GM12872 (cell line): ENCODE data around the gene RBM33.

Experiments used
- TF ChIP-seq, protein P1 (sequence below): IDR thresholded peaks from 3 replicates; pipeline ENCODE4 v1.5.1; 2011; ENCODE audit warnings: low read depth, mild to moderate bottlenecking, low read length, moderate library complexity; ENCODE audit not compliant: insufficient read depth

The RBM33 gene

DNA sequence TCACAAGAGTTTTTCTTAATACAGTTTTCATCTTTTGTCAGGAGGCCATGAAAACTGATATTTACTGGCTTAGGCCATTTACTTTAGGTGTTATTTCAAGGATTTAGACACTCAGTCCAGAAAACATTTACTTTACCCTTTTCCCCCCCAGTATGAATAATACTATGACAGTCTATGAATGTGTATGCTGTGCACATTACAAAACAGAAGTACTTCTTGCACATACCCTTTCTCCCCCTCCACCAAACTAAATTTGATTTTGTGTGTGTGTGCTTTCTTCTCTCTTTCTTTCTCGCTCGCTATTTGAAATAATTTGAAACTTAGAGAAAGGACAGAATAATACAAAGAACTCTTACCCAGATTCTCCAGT lies 41.3 kb downstream of the RBM33 start:
- TF ChIP-seq, protein P1, sequence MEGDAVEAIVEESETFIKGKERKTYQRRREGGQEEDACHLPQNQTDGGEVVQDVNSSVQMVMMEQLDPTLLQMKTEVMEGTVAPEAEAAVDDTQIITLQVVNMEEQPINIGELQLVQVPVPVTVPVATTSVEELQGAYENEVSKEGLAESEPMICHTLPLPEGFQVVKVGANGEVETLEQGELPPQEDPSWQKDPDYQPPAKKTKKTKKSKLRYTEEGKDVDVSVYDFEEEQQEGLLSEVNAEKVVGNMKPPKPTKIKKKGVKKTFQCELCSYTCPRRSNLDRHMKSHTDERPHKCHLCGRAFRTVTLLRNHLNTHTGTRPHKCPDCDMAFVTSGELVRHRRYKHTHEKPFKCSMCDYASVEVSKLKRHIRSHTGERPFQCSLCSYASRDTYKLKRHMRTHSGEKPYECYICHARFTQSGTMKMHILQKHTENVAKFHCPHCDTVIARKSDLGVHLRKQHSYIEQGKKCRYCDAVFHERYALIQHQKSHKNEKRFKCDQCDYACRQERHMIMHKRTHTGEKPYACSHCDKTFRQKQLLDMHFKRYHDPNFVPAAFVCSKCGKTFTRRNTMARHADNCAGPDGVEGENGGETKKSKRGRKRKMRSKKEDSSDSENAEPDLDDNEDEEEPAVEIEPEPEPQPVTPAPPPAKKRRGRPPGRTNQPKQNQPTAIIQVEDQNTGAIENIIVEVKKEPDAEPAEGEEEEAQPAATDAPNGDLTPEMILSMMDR = no peak

DNA sequence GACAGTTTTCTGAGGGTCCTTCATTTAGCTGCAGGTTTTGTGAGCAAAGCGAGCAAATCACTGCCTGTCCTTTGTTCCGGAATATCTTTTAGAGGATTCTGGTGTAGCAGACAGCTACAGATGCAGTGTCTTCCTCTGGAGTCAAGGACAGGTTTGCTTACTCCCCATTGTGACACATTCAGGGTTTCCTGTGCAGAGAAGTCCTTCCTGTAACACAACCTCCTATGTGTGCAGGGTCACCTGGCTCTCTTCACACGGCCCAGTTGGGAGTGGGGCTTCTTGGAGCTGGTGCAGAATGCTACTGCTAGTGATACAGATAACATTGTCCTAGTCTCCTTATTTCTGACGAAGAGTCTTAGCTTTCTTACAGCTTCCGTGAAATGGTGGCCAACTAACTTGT lies 47.9 kb downstream of the RBM33 start:
- TF ChIP-seq, protein P1 = no peak

DNA sequence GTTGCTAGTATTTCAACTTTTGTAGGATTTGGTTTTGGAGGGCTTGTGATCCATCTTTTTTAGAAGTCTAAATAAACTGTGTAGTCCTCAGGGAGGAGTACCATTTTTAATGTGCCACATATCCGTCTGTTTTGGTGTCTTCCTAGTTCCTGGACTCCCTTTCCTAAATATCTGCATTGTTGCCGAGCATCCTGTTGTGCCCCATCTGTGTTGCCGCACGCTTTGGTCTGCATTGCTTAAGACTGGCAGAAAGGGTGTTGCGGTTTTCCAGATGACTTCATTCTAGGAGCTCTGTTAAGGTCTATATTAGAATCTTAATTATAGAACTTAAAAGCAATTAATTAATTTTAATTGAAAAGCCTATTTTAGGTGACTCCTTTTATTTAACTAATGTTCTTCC lies 49.4 kb downstream of the RBM33 start:
- TF ChIP-seq, protein P1 = no peak

DNA sequence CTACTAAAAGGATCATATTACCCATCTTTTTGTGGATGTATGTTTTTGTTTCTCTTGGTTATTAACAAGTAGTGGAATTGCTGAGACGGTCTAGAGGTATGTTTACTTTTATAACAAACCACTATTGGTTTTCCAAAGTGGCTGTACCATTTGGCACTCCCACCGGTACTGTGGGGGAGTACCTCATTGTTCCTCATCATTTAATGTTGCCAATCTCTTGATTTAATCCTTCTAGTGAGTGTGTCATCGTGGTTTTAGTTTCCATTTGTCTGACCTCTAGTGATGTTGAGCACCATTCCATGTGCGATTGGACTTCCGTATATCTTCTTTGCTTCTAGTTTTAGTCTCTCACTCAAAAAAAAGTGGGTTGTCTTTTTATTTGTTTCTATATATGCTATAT lies 50.4 kb downstream of the RBM33 start:
- TF ChIP-seq, protein P1 = no peak

DNA sequence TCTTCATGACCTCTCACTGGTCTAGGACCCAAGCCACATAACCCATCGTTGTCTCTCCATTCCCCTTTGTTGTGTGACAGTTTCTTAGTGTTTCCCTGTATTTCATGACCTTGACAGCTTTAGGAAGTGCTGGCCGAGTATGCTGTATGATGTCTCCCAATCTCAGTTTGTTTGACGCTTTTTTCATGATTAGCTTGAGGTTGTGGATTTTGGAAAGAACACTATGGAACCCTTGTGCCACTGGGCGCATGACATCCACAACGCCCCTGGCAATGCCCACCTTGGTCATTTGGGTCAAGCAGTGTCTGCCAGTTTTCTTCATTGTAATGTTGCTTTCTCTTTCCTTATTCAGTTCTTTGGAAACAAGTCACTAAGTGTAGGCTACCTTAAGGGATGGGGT lies 52.3 kb downstream of the RBM33 start:
- TF ChIP-seq, protein P1 = no peak

DNA sequence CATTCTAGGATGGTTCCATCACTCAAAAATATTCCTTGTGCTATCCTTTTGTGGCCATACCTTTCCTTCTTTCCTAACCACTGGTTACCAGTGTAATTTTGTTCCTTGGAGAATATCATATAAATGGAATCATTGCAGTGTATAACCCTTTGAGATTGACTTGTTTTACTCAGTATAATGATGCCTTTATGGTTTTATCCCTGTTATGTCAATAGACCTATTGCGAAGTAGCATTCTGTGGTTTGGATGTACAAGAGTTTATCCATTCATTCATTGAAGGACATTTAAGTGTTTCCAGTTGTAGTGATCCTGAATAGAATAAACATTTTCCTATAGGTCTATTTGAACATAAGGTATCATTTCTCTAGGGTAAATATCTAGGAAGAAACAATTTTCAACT lies 54.2 kb downstream of the RBM33 start:
- TF ChIP-seq, protein P1 = no peak

DNA sequence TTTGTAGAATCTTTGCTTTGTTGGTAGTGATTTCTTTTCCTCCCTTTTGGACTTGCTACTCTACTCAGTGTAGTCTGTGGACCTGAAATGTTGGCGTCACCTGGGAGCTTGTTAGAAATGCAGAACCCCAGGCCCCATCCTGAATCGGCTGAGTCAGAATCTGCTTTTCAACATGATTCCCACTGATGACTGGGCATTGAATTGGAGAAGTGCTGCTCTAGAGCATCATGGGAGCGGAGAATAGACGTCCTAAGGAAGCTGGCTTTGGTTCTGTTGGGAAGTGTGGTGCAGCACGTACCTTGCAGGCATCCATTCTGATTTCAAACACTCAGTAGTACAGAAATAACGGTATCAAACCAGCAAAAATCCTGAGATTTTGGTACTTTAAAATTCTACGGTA lies 54.7 kb downstream of the RBM33 start:
- TF ChIP-seq, protein P1 = no peak

DNA sequence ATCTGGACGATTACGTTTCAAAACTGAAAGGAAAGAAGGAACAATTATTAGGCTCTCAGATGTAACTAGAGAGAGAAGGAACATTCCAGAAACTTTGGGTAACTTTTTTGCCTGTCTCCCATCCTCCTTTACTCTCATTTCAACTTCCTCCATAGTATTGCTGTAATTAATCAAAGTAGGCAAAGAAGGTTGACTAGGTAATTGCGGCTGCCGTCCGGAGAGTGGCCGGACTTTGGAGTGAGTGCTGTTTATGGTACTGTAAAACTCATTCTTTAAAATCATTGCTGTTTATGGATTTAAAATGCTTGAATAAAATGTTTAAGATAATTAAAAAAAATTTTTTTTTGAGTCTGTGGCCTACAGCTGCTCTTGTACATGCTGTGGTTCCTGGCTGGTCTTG lies 56.4 kb downstream of the RBM33 start:
- TF ChIP-seq, protein P1 = no peak
